WERI-Rb-1 (cell line): ENCODE data around the gene SLC43A2.

Experiments
- DNase-seq: peaks from one replicate; pipeline ENCODE4 v3.0.0-alpha.2; 2020
- H3K27ac ChIP-seq: fragments of 250-450 bp; sonication (Bioruptor Pico); 2 replicates; pipeline ENCODE4 v1.5.1; 2020; ENCODE audit warnings: mild to moderate bottlenecking, moderate library complexity
- H3K27me3 ChIP-seq: fragments of 250-450 bp; sonication (Bioruptor Pico); 2 replicates; pipeline ENCODE4 v1.5.1; 2021; ENCODE audit warnings: mild to moderate bottlenecking, low read depth, moderate library complexity; ENCODE audit not compliant: insufficient read depth, severe bottlenecking
- H3K36me3 ChIP-seq: fragments of 250-450 bp; sonication (Bioruptor Pico); 2 replicates; pipeline ENCODE4 v1.5.1; 2020; ENCODE audit warnings: mild to moderate bottlenecking, moderate library complexity
- H3K4me3 ChIP-seq: 2 replicates; pipeline ENCODE4 v1.5.1; 2011; ENCODE audit warnings: low read depth, mild to moderate bottlenecking, control low read depth, low read length
- H3K9me3 ChIP-seq: fragments of 250-450 bp; sonication (Bioruptor Pico); 2 replicates; pipeline ENCODE4 v1.5.1; 2021; ENCODE audit warnings: mild to moderate bottlenecking, moderate library complexity; ENCODE audit not compliant: severe bottlenecking
- CTCF ChIP-seq: IDR thresholded peaks from 2 replicates; pipeline ENCODE4 v1.5.1; 2011; ENCODE audit warnings: low read depth, mild to moderate bottlenecking, control low read depth, inconsistent platforms, low read length

Gene SLC43A2

GRCh38 chr17:1548032-1548431, 80.6 kb downstream of the SLC43A2 start:
- no peaks in the 10 kb centered on the region for H3K27me3 ChIP-seq
- no peak overlapping the region for H3K27ac ChIP-seq
- H3K9me3 ChIP-seq, result no peaks in the 10 kb centered on the region
- TF ChIP-seq CTCF, result no peak
- DNase-seq, result no peak
- H3K36me3 ChIP-seq, result peaks cover 36% of the 10 kb centered on the region
- H3K4me3 ChIP-seq, result no peak overlapping the region

- DNase-seq, result no peak
- peaks cover 26% of the 10 kb centered on the region for H3K36me3 ChIP-seq
- no peaks in the 10 kb centered on the region for H3K27me3 ChIP-seq
- H3K9me3 ChIP-seq, result no peaks in the 10 kb centered on the region
- H3K27ac ChIP-seq, result no peak overlapping the region
- no peak overlapping the region for H3K4me3 ChIP-seq
- TF ChIP-seq CTCF, result no peak
Measured at GRCh38 chr17:1546292-1546922, 82.2 kb downstream of the SLC43A2 start.

GRCh38 chr17:1545618-1546017, 83.0 kb downstream of the SLC43A2 start:
- Histone ChIP-seq H3K27ac (no peak overlapping the region), H3K9me3 (no peaks in the 10 kb centered on the region), H3K36me3 (peaks cover 33% of the 10 kb centered on the region), H3K4me3 (no peak overlapping the region), H3K27me3 (no peaks in the 10 kb centered on the region)
- no peak for TF ChIP-seq CTCF
- no peak for DNase-seq

- no peak for TF ChIP-seq CTCF
- Histone ChIP-seq H3K9me3 (no peaks in the 10 kb centered on the region), H3K4me3 (no peak overlapping the region), H3K27me3 (no peaks in the 10 kb centered on the region), H3K27ac (no peak overlapping the region), H3K36me3 (peaks cover 38% of the 10 kb centered on the region)
- DNase-seq, result no peak
Measured at GRCh38 chr17:1542316-1542715, 86.3 kb downstream of the SLC43A2 start.

- Histone ChIP-seq H3K4me3 (no peak overlapping the region), H3K9me3 (no peaks in the 10 kb centered on the region), H3K36me3 (peaks cover 36% of the 10 kb centered on the region), H3K27ac (no peak overlapping the region), H3K27me3 (no peaks in the 10 kb centered on the region)
- TF ChIP-seq CTCF, result no peak
- no peak for DNase-seq
Measured at GRCh38 chr17:1541367-1541904, 87.2 kb downstream of the SLC43A2 start.

- no peak for TF ChIP-seq CTCF
- peaks cover 34% of the 10 kb centered on the region for H3K36me3 ChIP-seq
Measured at GRCh38 chr17:1539811-1540210, 88.8 kb downstream of the SLC43A2 start.

More at GRCh38 chr17:1539811-1540210, 88.8 kb downstream of the SLC43A2 start:
- no peak for DNase-seq
- Histone ChIP-seq H3K27ac (no peak overlapping the region), H3K9me3 (no peaks in the 10 kb centered on the region), H3K4me3 (no peak overlapping the region), H3K27me3 (no peaks in the 10 kb centered on the region)
